ENCODE results near the gene ERBB4.

The ERBB4 gene

GRCh38 chr2:211469664-211470059 lies 1068.9 kb downstream of the ERBB4 start:
- no peak for ATAC-seq
- no peak for TF ChIP-seq CSRNP3 (CRISPR knock-in tag; IDR thresholded peaks at IDR 0.05)

GRCh38 chr2:211468877-211469663 lies 1069.5 kb downstream of the ERBB4 start:
- no peak for TF ChIP-seq POU6F1 (CRISPR knock-in tag; IDR thresholded peaks at IDR 0.05; ENCODE audit: borderline replicate concordance, low read depth)
- TF ChIP-seq ZNF565 (CRISPR knock-in tag; conservative IDR thresholded peaks at IDR 0.05; ENCODE audit: low read depth), result no peak
- TF ChIP-seq ARNTL (CRISPR knock-in tag; IDR thresholded peaks at IDR 0.05; ENCODE audit: borderline replicate concordance, low read depth), result no peak
- no peak for TF ChIP-seq ZNF70 (CRISPR knock-in tag; IDR thresholded peaks at IDR 0.05)
- no peak for TF ChIP-seq CSDC2 (CRISPR knock-in tag; IDR thresholded peaks at IDR 0.05)
- no peak for TF ChIP-seq RARB (CRISPR knock-in tag; IDR thresholded peaks at IDR 0.05)
- TF ChIP-seq ZFP30 (CRISPR knock-in tag; IDR thresholded peaks at IDR 0.05), result no peak
- TF ChIP-seq PPARA (CRISPR knock-in tag; IDR thresholded peaks at IDR 0.05; ENCODE audit: borderline replicate concordance), result no peak
- no peak for TF ChIP-seq ZFP3 (CRISPR knock-in tag; IDR thresholded peaks at IDR 0.05)
- TF ChIP-seq CSRNP3 (CRISPR knock-in tag; IDR thresholded peaks at IDR 0.05), result no peak
- TF ChIP-seq OSR1 (CRISPR knock-in tag; IDR thresholded peaks at IDR 0.05), result no peak
- TF ChIP-seq TSHZ2 (CRISPR knock-in tag; IDR thresholded peaks at IDR 0.05), result no peak
- no peak for TF ChIP-seq ZNF8 (CRISPR knock-in tag; IDR thresholded peaks at IDR 0.05)
- TF ChIP-seq ISL1 (CRISPR knock-in tag; IDR thresholded peaks at IDR 0.05), result no peak

GRCh38 chr2:211468217-211468616 lies 1070.4 kb downstream of the ERBB4 start:
- TF ChIP-seq ARNTL (CRISPR knock-in tag; IDR thresholded peaks at IDR 0.05; ENCODE audit: borderline replicate concordance, low read depth) (no peak), ZC3H10 (CRISPR knock-in tag; IDR thresholded peaks at IDR 0.05) (no peak), TSHZ2 (CRISPR knock-in tag; IDR thresholded peaks at IDR 0.05) (no peak), CSRNP3 (CRISPR knock-in tag; IDR thresholded peaks at IDR 0.05) (no peak), ZNF8 (CRISPR knock-in tag; IDR thresholded peaks at IDR 0.05) (no peak), CREB5 (CRISPR knock-in tag; IDR thresholded peaks at IDR 0.05; ENCODE audit: low read depth) (no peak), ZNF565 (CRISPR knock-in tag; conservative IDR thresholded peaks at IDR 0.05; ENCODE audit: low read depth) (no peak), RARB (CRISPR knock-in tag; IDR thresholded peaks at IDR 0.05) (no peak), GLIS3 (CRISPR knock-in tag; IDR thresholded peaks at IDR 0.05) (no peak), ZNF70 (CRISPR knock-in tag; IDR thresholded peaks at IDR 0.05) (no peak), PATZ1 (CRISPR knock-in tag; IDR thresholded peaks at IDR 0.05; ENCODE audit: borderline replicate concordance) (no peak), TOX (CRISPR knock-in tag; IDR thresholded peaks at IDR 0.05; ENCODE audit: borderline replicate concordance) (no peak), ISL1 (CRISPR knock-in tag; IDR thresholded peaks at IDR 0.05) (no peak), ZFP3 (CRISPR knock-in tag; IDR thresholded peaks at IDR 0.05) (no peak)
- no peak for ATAC-seq

More at GRCh38 chr2:211468877-211469663, 1069.5 kb downstream of the ERBB4 start:
- ATAC-seq, result no peak

Measured in SK-N-SH treated with all-trans-retinoic acid at 6 μM for 48 hours (cell line).